ENCODE results near the gene COBLL1.

DNA sequence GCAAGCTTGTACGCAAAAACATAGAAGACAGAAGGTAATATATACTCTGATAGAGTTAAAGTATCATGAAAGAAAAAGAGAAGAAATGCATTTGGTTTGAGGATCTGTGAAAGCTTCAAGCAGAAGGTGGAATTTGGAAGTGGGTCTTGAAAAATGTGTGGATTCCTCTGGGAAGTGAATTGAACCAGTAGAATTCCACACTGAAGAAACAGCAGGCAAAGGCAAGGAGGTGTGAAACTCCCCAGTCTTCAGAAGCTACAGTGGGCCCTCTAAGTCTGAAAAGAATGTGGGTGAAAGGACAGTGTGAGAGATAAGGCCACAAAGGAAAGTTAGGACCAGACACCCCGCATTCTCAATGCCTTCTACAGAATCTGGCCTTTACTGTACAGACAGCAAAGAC lies 25.6 kb downstream of the COBLL1 start:
- TF ChIP-seq, protein P1, sequence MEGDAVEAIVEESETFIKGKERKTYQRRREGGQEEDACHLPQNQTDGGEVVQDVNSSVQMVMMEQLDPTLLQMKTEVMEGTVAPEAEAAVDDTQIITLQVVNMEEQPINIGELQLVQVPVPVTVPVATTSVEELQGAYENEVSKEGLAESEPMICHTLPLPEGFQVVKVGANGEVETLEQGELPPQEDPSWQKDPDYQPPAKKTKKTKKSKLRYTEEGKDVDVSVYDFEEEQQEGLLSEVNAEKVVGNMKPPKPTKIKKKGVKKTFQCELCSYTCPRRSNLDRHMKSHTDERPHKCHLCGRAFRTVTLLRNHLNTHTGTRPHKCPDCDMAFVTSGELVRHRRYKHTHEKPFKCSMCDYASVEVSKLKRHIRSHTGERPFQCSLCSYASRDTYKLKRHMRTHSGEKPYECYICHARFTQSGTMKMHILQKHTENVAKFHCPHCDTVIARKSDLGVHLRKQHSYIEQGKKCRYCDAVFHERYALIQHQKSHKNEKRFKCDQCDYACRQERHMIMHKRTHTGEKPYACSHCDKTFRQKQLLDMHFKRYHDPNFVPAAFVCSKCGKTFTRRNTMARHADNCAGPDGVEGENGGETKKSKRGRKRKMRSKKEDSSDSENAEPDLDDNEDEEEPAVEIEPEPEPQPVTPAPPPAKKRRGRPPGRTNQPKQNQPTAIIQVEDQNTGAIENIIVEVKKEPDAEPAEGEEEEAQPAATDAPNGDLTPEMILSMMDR (optimal IDR thresholded peaks at IDR 0.05 in 1 of 3, IDR thresholded peaks at IDR 0.05 in 1 of 3, conservative IDR thresholded peaks at IDR 0.05 in 1 of 3; ENCODE audit: extremely low read depth in 1 of 3, insufficient read depth in 2 of 3, low read length in 3 of 3) = no peak
- TF ChIP-seq EZH2 (IDR thresholded peaks at IDR 0.05; ENCODE audit: low read length) = no peak
